Measurements from ENCODE around the gene STK38. TPM values are rescaled to one million over a fixed set of nuclear protein-coding genes. Genes with fewer than 3 reads are reported as not detected.
"Not testable (repeated sequence)": the region's sequence is repeated elsewhere in the genome, so short reads cannot be mapped to it uniquely, and the experiment has no call there.

Gene STK38
- total and polyA plus RNA-seq, 5 experiments from 2014 or later = 46.4 to 163 (median 79.6) TPM

- H3K36me3 Mint-ChIP-seq = no peaks in the 10 kb centered on the region
- POLR2A ChIA-PET = interaction anchor here (1.2 to 1.6 kb wide), 4 partner anchors 8 to 37 kb away, joined by 4 to 9 read pairs (median 5); no protein-coding TSS in a partner anchor
- H3K27me3 Mint-ChIP-seq = no peaks in the 10 kb centered on the region
- ATAC-seq (no peak), DNase-seq (no peak)
- H3K27ac Mint-ChIP-seq = no peak overlapping the region
- H3K9me3 Mint-ChIP-seq = no peaks in the 10 kb centered on the region
- no peak overlapping the region for H3K4me3 Mint-ChIP-seq
- peaks cover 0 to 9% (median 7%) of the 10 kb centered on the region in 4 donors for H3K4me1 Mint-ChIP-seq
These were observed 32.9 kb upstream of the STK38 start for GRCh38 chr6:36580184-36580526.

GRCh38 chr6:36578431-36578830 is 31.2 kb upstream of the STK38 start:
- Mint-ChIP-seq H3K4me3 (no peak overlapping the region), H3K27ac (peak overlapping the region in 4 of 10 donors; percentile 7 to 77 (median 27))
- POLR2A ChIA-PET = no interaction called here

GRCh38 chr6:36578030-36578429 is 30.8 kb upstream of the STK38 start:
- Mint-ChIP-seq H3K36me3 (no peaks in the 10 kb centered on the region), H3K27ac (peak overlapping the region in 2 of 10 donors; percentile 7 to 44), H3K9me3 (peaks cover 0 to 2% (median 0%) of the 10 kb centered on the region in 9 donors), H3K27me3 (no peaks in the 10 kb centered on the region), H3K4me1 (peaks cover 0 to 9% (median 6%) of the 10 kb centered on the region in 4 donors), H3K4me3 (no peak overlapping the region)
- ATAC-seq (no peak), DNase-seq (no peak)
- POLR2A ChIA-PET = no interaction called here

More at GRCh38 chr6:36578431-36578830, 31.2 kb upstream of the STK38 start:
- ATAC-seq = no peak
- Mint-ChIP-seq H3K27me3 (no peaks in the 10 kb centered on the region), H3K9me3 (peaks cover 0 to 2% (median 0%) of the 10 kb centered on the region in 9 donors), H3K36me3 (no peaks in the 10 kb centered on the region), H3K4me1 (peaks cover 0 to 9% (median 6%) of the 10 kb centered on the region in 4 donors)
- no peak for DNase-seq

GRCh38 chr6:36577301-36577700 is 30.0 kb upstream of the STK38 start:
- ATAC-seq = no peak
- no peaks in the 10 kb centered on the region for H3K36me3 Mint-ChIP-seq
- H3K27me3 Mint-ChIP-seq = no peaks in the 10 kb centered on the region
- H3K9me3 Mint-ChIP-seq = peaks cover 0 to 2% (median 0%) of the 10 kb centered on the region in 9 donors
- H3K4me1 Mint-ChIP-seq = peaks cover 0 to 9% (median 6%) of the 10 kb centered on the region in 4 donors
- no peak for DNase-seq
- no peak overlapping the region for H3K4me3 Mint-ChIP-seq
- POLR2A ChIA-PET = no interaction called here
- no peak overlapping the region for H3K27ac Mint-ChIP-seq

- Mint-ChIP-seq H3K4me1 (peaks cover 0 to 9% (median 6%) of the 10 kb centered on the region in 4 donors), H3K27ac (peak overlapping the region in 1 of 10 donors; percentile 66), H3K36me3 (no peaks in the 10 kb centered on the region), H3K9me3 (peaks cover 0 to 2% (median 0%) of the 10 kb centered on the region in 9 donors), H3K27me3 (no peaks in the 10 kb centered on the region), H3K4me3 (no peak overlapping the region)
- ATAC-seq (no peak), DNase-seq (no peak)
- POLR2A ChIA-PET = no interaction called here
These were observed 29.3 kb upstream of the STK38 start for GRCh38 chr6:36576578-36576977.

GRCh38 chr6:36574679-36575078 is 27.4 kb upstream of the STK38 start:
- H3K27me3 Mint-ChIP-seq = no peaks in the 10 kb centered on the region
- no peak for ATAC-seq

GRCh38 chr6:36572353-36573311 is 25.4 kb upstream of the STK38 start:
- not testable (repeated sequence) for H3K27ac Mint-ChIP-seq, DNase-seq, H3K27me3 Mint-ChIP-seq, H3K9me3 Mint-ChIP-seq, ATAC-seq, H3K36me3 Mint-ChIP-seq, H3K4me1 Mint-ChIP-seq, H3K4me3 Mint-ChIP-seq
- POLR2A ChIA-PET = interaction anchor here (0.7 to 0.9 kb wide), 3 partner anchors 20 to 1013 kb away, joined by 3 to 6 read pairs (median 3); no protein-coding TSS in a partner anchor

More at GRCh38 chr6:36574679-36575078, 27.4 kb upstream of the STK38 start:
- Mint-ChIP-seq H3K27ac (no peak overlapping the region), H3K9me3 (peaks cover 0 to 2% (median 0%) of the 10 kb centered on the region in 9 donors), H3K4me1 (peaks cover 0 to 7% (median 4%) of the 10 kb centered on the region in 4 donors), H3K36me3 (no peaks in the 10 kb centered on the region), H3K4me3 (no peak overlapping the region)
- no peak for DNase-seq
- POLR2A ChIA-PET = interaction anchor here (0.6 kb wide), 2 partner anchors 12 to 35 kb away, joined by 3 to 4 read pairs; no protein-coding TSS in a partner anchor

GRCh38 chr6:36571122-36572043 is 24.1 kb upstream of the STK38 start:
- peaks cover 0 to 2% (median 0%) of the 10 kb centered on the region in 3 donors for H3K36me3 Mint-ChIP-seq
- POLR2A ChIA-PET = interaction anchor here (0.6 to 0.9 kb wide), 2 partner anchors 19 to 59 kb away, joined by 3 read pairs; no protein-coding TSS in a partner anchor
- DNase-seq = no peak
- no peak overlapping the region for H3K4me3 Mint-ChIP-seq
- H3K27ac Mint-ChIP-seq = no peak overlapping the region
- no peak for ATAC-seq
- H3K4me1 Mint-ChIP-seq = no peaks in the 10 kb centered on the region
- peaks cover 0 to 2% (median 0%) of the 10 kb centered on the region in 9 donors for H3K9me3 Mint-ChIP-seq
- no peaks in the 10 kb centered on the region for H3K27me3 Mint-ChIP-seq

- DNase-seq (no peak), ATAC-seq (no peak)
- Mint-ChIP-seq H3K9me3 (peaks cover 0 to 2% (median 0%) of the 10 kb centered on the region in 9 donors), H3K4me1 (no peaks in the 10 kb centered on the region), H3K27me3 (no peaks in the 10 kb centered on the region), H3K36me3 (peaks cover 0 to 2% (median 0%) of the 10 kb centered on the region in 3 donors), H3K27ac (no peak overlapping the region), H3K4me3 (no peak overlapping the region)
- POLR2A ChIA-PET = interaction anchor here (0.6 to 1.1 kb wide), 2 partner anchors 9 to 579 kb away, joined by 3 to 4 read pairs; no protein-coding TSS in a partner anchor
These were observed 23.0 kb upstream of the STK38 start for GRCh38 chr6:36570264-36570663.

- Mint-ChIP-seq H3K4me3 (no peak overlapping the region), H3K36me3 (peaks cover 0 to 2% (median 0%) of the 10 kb centered on the region in 3 donors), H3K27me3 (no peaks in the 10 kb centered on the region), H3K9me3 (no peaks in the 10 kb centered on the region), H3K4me1 (peaks cover 0 to 1% (median 0%) of the 10 kb centered on the region in 4 donors), H3K27ac (no peak overlapping the region)
- no peak for DNase-seq
- POLR2A ChIA-PET = interaction anchor here (0.5 kb wide), 2 partner anchors 21 to 44 kb away, joined by 4 to 5 read pairs; no protein-coding TSS in a partner anchor
- no peak for ATAC-seq
These were observed 19.2 kb upstream of the STK38 start for GRCh38 chr6:36566418-36566905.

- peaks cover 0 to 7% (median 1%) of the 10 kb centered on the region in 4 donors for H3K4me1 Mint-ChIP-seq
- POLR2A ChIA-PET = no interaction called here
- no peak for DNase-seq
- H3K4me3 Mint-ChIP-seq = no peak overlapping the region
- H3K27ac Mint-ChIP-seq = peak overlapping the region in 1 of 10 donors; percentile 53
- H3K9me3 Mint-ChIP-seq = no peaks in the 10 kb centered on the region
- no peak for ATAC-seq
- H3K36me3 Mint-ChIP-seq = peaks cover 0 to 2% (median 0%) of the 10 kb centered on the region in 3 donors
- H3K27me3 Mint-ChIP-seq = peaks cover 0 to 2% (median 0%) of the 10 kb centered on the region in 5 donors
These were observed 16.6 kb upstream of the STK38 start for GRCh38 chr6:36563928-36564284.

Measured in naive thymus-derived CD8-positive, alpha-beta T cell (primary cell).